HG03108 (cell line): ENCODE results near the gene CHIC2.

Experiments used
- ATAC-seq: cut with Tn5 transposase; IDR thresholded peaks from one replicate; pipeline ENCODE4 v1.9.1; 2021; ENCODE audit warnings: moderate library complexity; ENCODE audit not compliant: unreplicated experiment

The CHIC2 gene

GRCh38 chr4:54093324-54094240, 29.2 kb upstream of the CHIC2 start:
- no peak for ATAC-seq

DNA sequence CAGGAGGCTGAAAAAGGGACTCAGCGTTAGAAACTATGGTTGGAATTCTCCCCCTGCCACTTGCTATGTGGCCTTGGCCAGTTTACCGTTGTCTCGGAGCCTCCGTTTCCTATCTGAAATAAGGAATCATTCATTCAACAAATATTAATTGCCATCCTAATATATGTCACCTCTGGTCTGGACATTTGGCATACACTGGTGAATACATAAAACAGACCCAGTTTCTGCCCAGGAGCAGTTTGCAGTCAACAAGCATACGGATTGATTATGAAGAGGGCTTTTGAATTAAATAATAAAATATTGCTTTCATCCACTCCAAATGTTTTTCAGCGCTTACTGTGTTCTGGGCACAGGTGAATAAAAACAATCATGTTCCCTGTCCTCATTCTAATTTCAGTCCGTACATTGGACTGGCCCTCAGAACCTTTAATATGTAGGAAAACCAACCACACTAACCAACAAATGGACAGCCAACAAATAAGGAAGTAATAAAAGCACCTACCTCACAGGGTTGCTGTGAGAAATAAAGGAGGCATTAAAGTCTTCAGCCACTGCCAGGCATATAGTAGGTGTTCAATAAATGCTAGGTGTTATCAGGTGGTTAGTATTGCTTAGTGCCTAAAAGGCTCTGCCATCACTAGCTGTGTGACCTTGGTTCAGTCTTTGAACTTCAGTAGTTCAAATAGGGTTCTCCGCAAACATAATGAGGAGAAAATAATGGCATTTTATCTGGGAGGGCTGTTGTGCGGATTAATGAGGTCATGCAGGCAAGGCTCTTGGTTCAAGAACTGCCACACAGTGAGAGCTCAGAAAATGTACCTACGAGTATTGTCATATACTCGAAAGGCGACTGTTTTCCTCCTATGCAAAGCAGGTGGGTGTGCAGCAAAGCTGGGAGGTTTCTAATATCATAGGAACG, 28.3 kb upstream of the CHIC2 start:
- no peak for ATAC-seq

- ATAC-seq, result no peak
Observed at GRCh38 chr4:54091637-54092404, 27.4 kb upstream of the CHIC2 start.

DNA sequence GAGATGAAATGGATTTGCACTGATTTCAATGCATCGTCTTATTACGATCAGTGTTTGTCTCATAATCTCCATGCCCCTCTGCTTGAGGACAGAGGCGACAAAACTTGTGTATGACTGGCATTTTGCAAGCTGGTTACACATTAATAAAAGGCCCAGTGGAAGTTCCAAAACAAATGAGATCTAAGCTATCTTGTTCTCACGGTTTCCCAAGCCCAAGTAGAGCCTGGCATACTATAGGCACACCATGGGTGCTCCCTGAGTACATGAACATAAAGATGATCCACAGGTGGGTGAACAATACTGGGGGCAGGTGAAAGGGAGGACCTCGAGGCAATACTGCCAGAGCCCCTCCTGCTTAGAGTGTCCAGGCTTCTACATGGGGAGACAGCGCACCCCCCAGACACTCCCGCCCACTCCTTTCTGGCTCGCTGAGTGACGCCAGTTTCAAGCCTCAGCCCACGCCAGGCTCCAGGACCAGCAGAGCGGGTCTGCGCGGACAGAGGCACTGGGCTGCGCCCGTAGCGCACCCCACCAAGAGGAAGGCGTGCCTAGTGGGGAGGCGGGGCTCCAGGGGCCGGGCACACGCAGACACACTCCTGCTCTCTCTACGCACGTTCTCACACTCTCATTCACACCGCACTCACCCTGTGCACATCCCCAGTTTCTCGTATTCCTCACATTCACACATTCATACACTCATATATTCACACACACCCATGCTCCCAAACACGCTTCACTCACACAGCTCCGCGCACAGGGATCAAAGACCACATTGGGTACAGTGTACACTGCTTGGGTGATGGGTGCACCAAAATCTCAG, 26.6 kb upstream of the CHIC2 start:
- ATAC-seq, result no peak

- ATAC-seq, result no peak
Observed at GRCh38 chr4:54090404-54090803, 26.0 kb upstream of the CHIC2 start.

DNA sequence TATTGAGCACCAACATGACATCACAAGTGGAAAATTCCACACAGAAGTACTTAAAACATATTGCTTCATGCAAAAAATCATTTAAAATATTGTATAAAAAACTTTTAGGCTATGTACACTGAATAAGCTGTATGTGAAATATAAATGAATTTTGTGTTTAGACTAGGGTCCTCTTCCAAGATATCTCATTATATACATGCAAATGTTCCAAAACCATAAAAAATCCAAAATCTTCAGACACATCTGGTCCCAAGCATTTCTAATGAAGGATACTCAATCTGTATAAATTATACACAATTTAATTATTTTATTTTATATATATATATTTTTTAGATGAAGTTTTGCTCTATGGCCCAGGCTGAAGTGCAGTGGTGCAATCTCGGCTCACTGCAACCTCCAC, 25.5 kb upstream of the CHIC2 start:
- no peak for ATAC-seq

- ATAC-seq, result no peak
Observed at GRCh38 chr4:54085284-54085683, 20.9 kb upstream of the CHIC2 start.

DNA sequence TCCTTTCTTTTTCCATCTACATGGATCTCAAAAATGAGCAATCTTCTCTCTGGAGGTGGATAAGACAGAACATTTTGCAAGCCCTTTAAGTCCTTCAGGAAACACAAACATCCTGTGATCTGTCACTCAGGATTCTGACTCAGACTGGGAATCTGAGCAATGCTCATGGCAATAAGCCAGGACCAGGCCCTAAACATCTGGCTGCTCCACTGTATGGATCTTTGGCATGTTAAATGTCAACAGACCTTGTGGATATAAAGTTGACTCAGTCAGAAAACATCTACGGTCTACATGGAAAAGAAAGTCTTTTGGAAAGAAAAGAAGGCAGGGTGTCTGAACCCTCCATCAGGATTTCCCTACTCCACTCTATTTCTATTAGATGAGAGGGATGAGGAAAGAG, 17.8 kb upstream of the CHIC2 start:
- ATAC-seq, result no peak

DNA sequence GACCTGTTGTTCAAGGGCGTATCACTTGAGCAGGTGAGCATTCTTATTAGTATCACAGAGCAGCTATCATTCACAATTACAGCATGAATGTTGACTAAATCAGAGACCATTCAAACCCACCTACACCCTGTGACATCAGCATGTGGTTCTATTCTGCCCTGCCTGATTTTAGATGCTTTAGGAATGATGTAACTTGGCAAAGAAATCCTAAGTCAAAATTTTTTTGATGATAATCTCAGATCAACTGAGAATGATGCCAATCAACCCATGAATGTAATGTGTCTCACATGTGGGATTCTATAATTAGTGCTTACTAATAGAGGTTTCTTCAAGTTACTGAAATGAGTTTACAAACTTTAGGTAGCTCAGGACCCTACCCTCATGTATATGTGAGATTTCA, 13.4 kb upstream of the CHIC2 start:
- no peak for ATAC-seq

DNA sequence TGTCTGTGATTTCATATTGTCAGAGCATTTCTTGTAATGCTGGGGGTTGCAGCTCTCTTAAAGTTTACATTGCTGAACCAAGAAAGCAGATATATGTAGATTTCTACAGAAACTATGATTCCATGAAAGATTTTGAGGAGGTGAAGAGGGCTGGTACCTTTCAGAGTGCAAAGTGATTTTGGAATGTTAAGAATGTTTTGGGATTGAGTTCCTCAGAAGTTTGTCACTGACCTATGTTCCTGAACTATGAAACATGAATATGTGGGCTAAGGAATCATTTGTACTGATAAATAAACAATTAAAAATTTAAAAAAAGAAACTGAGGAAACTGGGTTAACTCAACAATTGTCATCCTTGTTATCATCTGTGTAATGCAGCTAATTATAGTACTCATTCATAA, 12.3 kb upstream of the CHIC2 start:
- no peak for ATAC-seq

- ATAC-seq, result no peak
Observed at GRCh38 chr4:54074381-54074780, 10.0 kb upstream of the CHIC2 start.

GRCh38 chr4:54073271-54073880, 9.0 kb upstream of the CHIC2 start:
- no peak for ATAC-seq

DNA sequence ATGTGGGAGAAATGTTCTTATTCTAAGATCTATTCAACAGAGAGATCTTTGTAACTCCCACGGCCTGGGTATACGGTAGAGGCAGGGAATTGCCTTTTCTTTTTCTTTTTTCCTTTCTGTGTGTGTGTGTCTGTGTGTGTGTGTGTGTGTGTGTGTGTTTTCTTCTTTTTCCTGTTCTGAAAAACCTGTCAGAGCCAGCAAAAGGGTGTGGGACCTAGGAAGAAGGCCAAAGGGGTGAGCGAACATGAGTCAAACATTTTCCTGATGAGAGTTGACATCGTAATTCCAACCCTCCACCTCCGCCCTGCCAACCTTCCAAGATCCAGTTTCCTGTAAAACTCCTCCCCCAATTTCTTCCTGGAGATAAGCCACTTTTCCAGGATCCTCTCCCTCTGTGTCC, 2.8 kb upstream of the CHIC2 start:
- ATAC-seq, result no peak

GRCh38 chr4:54066718-54067129, 2.3 kb upstream of the CHIC2 start:
- no peak for ATAC-seq

DNA sequence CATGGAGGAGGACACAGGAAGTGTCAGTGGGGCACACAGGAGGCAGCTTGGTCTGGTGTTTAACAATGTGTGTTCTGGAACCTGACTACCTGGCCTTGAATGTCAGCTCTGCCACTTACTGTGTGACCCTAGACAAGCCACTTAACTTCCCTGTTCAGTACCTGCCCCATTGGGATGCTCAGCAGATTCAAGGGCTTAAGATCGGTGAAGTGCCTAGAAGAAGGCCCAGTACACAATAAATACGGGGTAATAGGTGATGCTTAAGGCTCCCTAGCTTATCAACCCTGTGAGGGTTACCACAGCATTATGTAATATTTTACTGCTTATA, 1.6 kb upstream of the CHIC2 start:
- no peak for ATAC-seq

GRCh38 chr4:54065282-54066087, 1.1 kb upstream of the CHIC2 start:
- no peak for ATAC-seq

DNA sequence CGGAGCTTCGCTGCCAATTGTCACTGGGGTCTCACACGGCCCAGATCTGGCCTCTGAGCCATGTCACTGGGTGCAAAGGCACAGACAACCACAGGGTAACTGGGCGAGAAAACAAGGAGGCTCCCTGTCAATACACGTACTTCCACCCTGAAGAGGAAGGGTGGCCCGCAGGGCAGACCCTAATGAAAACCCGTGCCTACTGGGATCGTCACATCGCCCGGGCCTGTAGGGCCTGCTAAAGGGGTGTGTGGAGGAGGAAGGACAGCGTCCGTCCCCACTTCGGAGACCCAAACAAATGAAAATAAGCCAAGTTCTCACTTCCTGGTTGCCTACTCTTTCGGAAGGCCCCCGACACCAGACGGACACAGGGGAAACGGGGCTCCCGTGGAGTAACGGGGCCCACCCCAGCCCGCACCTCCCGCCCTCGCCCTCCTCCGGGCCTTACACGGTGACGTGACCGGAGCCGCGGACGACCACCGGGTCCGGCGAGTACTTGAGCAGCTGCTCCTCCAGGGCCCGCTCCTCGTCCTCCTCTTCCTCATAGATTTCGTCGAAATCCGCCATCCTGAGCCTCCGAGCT, 578 bp downstream of the CHIC2 start:
- ATAC-seq, result peak; percentile 25

DNA sequence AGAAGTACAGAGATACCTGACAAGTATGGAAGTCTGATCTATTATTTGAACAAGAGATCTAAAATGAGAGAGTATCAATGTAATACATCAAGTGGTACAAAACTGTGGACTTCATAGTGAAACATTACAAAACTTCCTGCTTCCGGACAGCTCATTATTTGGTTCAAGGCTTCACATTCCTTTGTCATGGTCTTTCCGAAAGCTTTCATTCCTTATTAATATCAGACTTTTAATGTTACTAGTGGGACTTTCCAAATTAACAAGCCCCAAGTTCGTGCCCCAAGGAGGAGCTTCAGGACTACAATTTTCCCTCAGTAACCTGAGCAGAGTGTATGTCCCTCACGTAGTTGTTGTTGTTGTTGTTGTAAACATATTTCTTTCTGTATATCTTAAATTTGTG, 1.2 kb downstream of the CHIC2 start:
- ATAC-seq, result no peak

- ATAC-seq, result no peak
Observed at GRCh38 chr4:54062392-54062791, 2.0 kb downstream of the CHIC2 start.
